Smooth muscle cell (in vitro differentiated cells): ENCODE data around the gene PLIN5. TPM values are rescaled to one million over a fixed set of nuclear protein-coding genes. Genes with fewer than 3 reads are reported as not detected.

Experiments used
- DNase-seq: peaks from one replicate; lab custom pipeline; 2025; ENCODE audit not compliant: unreplicated experiment; lab: John Stamatoyannopoulos, UW
- H2AFZ ChIP-seq: fragments of 200-600 bp; sonication (generic); 2 replicates; pipeline ENCODE4 v1.6.0; 2016; ENCODE audit warnings: antibody characterized with exemption, low read depth, mild to moderate bottlenecking
- H3F3A ChIP-seq: fragments of 200-600 bp; sonication (generic); 2 replicates; pipeline ENCODE4 v1.6.0; 2017; ENCODE audit warnings: antibody characterized with exemption, low read depth
- H3K27ac ChIP-seq: fragments of 200-600 bp; sonication (generic); 2 replicates; pipeline ENCODE4 v1.5.1; 2016; ENCODE audit warnings: low read depth, mild to moderate bottlenecking
- H3K27me3 ChIP-seq: fragments of 200-600 bp; sonication (generic); 2 replicates; pipeline ENCODE4 v1.6.1; 2016; ENCODE audit warnings: low read depth, mild to moderate bottlenecking
- H3K36me3 ChIP-seq: fragments of 200-600 bp; sonication (generic); 2 replicates; pipeline ENCODE4 v1.5.1; 2016; ENCODE audit warnings: low read depth
- H3K4me1 ChIP-seq: fragments of 200-600 bp; sonication (generic); 2 replicates; pipeline ENCODE4 v1.5.1; 2016; ENCODE audit warnings: low read depth
- H3K4me2 ChIP-seq: fragments of 200-600 bp; sonication (generic); 2 replicates; pipeline ENCODE4 v1.6.0; 2016; ENCODE audit warnings: mild to moderate bottlenecking
- H3K4me3 ChIP-seq: fragments of 200-600 bp; sonication (generic); 2 replicates; pipeline ENCODE4 v1.5.1; 2016; ENCODE audit warnings: mild to moderate bottlenecking
- H3K79me2 ChIP-seq: fragments of 200-600 bp; sonication (generic); 2 replicates; pipeline ENCODE4 v1.6.0; 2016; ENCODE audit warnings: low read depth, mild to moderate bottlenecking
- H3K9ac ChIP-seq: fragments of 200-600 bp; sonication (generic); 2 replicates; pipeline ENCODE4 v1.6.0; 2016; ENCODE audit warnings: low read depth
- H3K9me3 ChIP-seq: fragments of 200-600 bp; sonication (generic); replicated peaks from 2 replicates; pipeline ENCODE4 v1.5.1; 2016; ENCODE audit warnings: low read depth
- H4K20me1 ChIP-seq: fragments of 200-600 bp; sonication (generic); 2 replicates; pipeline ENCODE4 v1.6.0; 2016; ENCODE audit warnings: low read depth
- CTCF ChIP-seq: fragments of 200-600 bp; sonication (generic); IDR thresholded peaks from 2 replicates; pipeline ENCODE4 v1.5.1; 2017; ENCODE audit warnings: borderline replicate concordance, mild to moderate bottlenecking, antibody characterized with exemption; ENCODE audit not compliant: insufficient read depth, poor library complexity, severe bottlenecking
- WGBS: methylation state at CpG from one replicate; pipeline ENCODE4 v1.1.7; 2016; ENCODE audit warnings: low lambda C conversion rate; 5-methylcytosine and 5-hydroxymethylcytosine counted together
- polyA plus RNA-seq: library from polyadenylated mRNA; unstranded; fragments of >200 nt; fragmentation: Nextera tagmentation; extraction: Ambion mirVana; gene quantifications from 2 replicates; pipeline ENCODE4 v1.2.1, GENCODE V29; 2016
- total RNA-seq: library from RNA; depleted of rRNA; stranded (reverse); fragments of >200 nt; gene quantifications from 2 replicates; pipeline ENCODE4 v1.2.3, GENCODE V29; 2014

PLIN5 gene
- total and polyA plus RNA-seq, 2 experiments from 2014 or later = not detected

- Histone ChIP-seq H2AFZ (no peak overlapping the region), H3F3A (no peaks in the 10 kb centered on the region), H3K27me3 (no peaks in the 10 kb centered on the region), H3K4me3 (no peak overlapping the region), H3K9ac (no peak overlapping the region), H4K20me1 (no peaks in the 10 kb centered on the region), H3K4me1 (no peaks in the 10 kb centered on the region), H3K36me3 (no peaks in the 10 kb centered on the region), H3K79me2 (peaks cover 3% of the 10 kb centered on the region), H3K9me3 (no peaks in the 10 kb centered on the region), H3K27ac (no peak overlapping the region), H3K4me2 (no peak overlapping the region)
- no peak for TF ChIP-seq CTCF
- WGBS = 98% methylated on average over 50 of the region's 61 CpGs
- DNase-seq = no peak
Observed at GRCh38 chr19:4493929-4494690, 40.9 kb downstream of the PLIN5 start.

- Histone ChIP-seq H3K4me1 (no peaks in the 10 kb centered on the region), H3K9me3 (no peaks in the 10 kb centered on the region), H2AFZ (no peak overlapping the region), H3K9ac (no peak overlapping the region), H3K4me2 (no peak overlapping the region), H3F3A (no peaks in the 10 kb centered on the region), H3K36me3 (no peaks in the 10 kb centered on the region), H3K4me3 (no peak overlapping the region), H3K27ac (no peak overlapping the region), H3K27me3 (no peaks in the 10 kb centered on the region), H3K79me2 (peaks cover 3% of the 10 kb centered on the region), H4K20me1 (no peaks in the 10 kb centered on the region)
- no peak for DNase-seq
- over 99% methylated on average over 21 of the region's 41 CpGs for WGBS
- TF ChIP-seq CTCF = no peak
Observed at GRCh38 chr19:4493104-4493928, 41.7 kb downstream of the PLIN5 start.

GRCh38 chr19:4492337-4493103 lies 42.5 kb downstream of the PLIN5 start:
- no peaks in the 10 kb centered on the region for H3F3A ChIP-seq
- no peak overlapping the region for H3K27ac ChIP-seq
- H3K4me1 ChIP-seq = no peaks in the 10 kb centered on the region
- peaks cover 2% of the 10 kb centered on the region for H4K20me1 ChIP-seq
- TF ChIP-seq CTCF = no peak
- no peak for DNase-seq
- H3K79me2 ChIP-seq = peaks cover 3% of the 10 kb centered on the region
- H3K4me3 ChIP-seq = no peak overlapping the region
- H2AFZ ChIP-seq = no peak overlapping the region
- no peak overlapping the region for H3K9ac ChIP-seq
- no peaks in the 10 kb centered on the region for H3K36me3 ChIP-seq
- no peaks in the 10 kb centered on the region for H3K9me3 ChIP-seq
- WGBS = 100% methylated on average over 3 of the region's 3 CpGs
- no peaks in the 10 kb centered on the region for H3K27me3 ChIP-seq
- H3K4me2 ChIP-seq = no peak overlapping the region
